Heart left ventricle (tissue), 13 donors: ENCODE results near the gene MPHOSPH8.

Experiments used
- POLR2A ChIP-seq, 2 donors: fragments of 450-650 bp; IDR thresholded peaks; one replicate each; pipeline ENCODE4 v1.6.1; 2017; ENCODE audit warnings: antibody characterized with exemption in 2 of 2, mild to moderate bottlenecking in 2 of 2, moderate library complexity in 2 of 2
- TF ChIP-seq, protein P1 (sequence below), 12 donors: fragments of 200-600 bp; sonication (generic) in 4 of 12; IDR thresholded peaks; one replicate each; pipeline versions ENCODE4 v1.5.0 to v1.8.0; 2018 to 2022; ENCODE audit warnings: antibody characterized with exemption in 12 of 12, mild to moderate bottlenecking in 5 of 12
- donor health status: ischemic (EF 13 %, LVEDD 7.1; RV severe dilation, severe dysfunction).
- donor health status: DM: no; HTN: yes; CAD: no.
- donor health status: DM: no; HTN: no; CAD: no.
- donor health status: ischemic (EF 25% LVEDD 6.9; RV normal size, moderate dysfunction).
- donor health status: ischemic (EF 25% LVEDD 5.7; RV mildly dilated, moderate dysfunction).
- donor health status: ischemic (EF 35%, LVEDD 5.7; RV mildly dilated, moderate dysfunction).
- donor health status: nonischemic (EF 11% LVEDD 7.7; RV severe dilation, severe dysfunction).
- donor health status: DM: yes; HTN: yes; CAD: no.
- donor health status: PGD.
- donor health status: ischemic (EF 29% LVEDD 5.4; RV normal size, mild dysfunction).
- donor health status: nonischemic (EF 23%, LVEDD 6.1; RV moderate dilation, normal function).

DNA sequence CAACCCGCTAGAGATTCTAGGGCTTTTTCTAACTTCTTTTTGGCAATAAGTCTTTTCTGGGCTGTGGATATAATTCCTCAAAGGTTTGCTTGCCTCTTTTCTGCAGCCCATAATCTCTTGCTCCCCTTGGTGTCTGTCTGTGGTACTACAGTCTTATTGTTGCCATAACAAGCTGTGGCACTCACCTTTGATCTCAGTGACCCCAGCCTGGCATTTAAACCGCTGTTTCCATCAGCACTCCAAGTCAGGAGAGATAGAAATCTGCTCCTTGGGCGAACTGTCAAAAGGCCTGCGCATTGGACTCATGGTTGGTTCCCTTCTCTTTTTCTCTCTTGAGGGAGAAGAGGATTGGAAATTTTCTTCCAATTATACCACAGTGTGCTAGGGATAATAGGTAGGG lies 14.5 kb upstream of the MPHOSPH8 start:
- TF ChIP-seq, protein P1, sequence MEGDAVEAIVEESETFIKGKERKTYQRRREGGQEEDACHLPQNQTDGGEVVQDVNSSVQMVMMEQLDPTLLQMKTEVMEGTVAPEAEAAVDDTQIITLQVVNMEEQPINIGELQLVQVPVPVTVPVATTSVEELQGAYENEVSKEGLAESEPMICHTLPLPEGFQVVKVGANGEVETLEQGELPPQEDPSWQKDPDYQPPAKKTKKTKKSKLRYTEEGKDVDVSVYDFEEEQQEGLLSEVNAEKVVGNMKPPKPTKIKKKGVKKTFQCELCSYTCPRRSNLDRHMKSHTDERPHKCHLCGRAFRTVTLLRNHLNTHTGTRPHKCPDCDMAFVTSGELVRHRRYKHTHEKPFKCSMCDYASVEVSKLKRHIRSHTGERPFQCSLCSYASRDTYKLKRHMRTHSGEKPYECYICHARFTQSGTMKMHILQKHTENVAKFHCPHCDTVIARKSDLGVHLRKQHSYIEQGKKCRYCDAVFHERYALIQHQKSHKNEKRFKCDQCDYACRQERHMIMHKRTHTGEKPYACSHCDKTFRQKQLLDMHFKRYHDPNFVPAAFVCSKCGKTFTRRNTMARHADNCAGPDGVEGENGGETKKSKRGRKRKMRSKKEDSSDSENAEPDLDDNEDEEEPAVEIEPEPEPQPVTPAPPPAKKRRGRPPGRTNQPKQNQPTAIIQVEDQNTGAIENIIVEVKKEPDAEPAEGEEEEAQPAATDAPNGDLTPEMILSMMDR (IDR thresholded peaks at IDR 0.05): peak in 11 of 12 donors; percentile 20 to 53 (median 37)
- no peak for TF ChIP-seq POLR2A (IDR thresholded peaks at IDR 0.05)
